Epidermal melanocyte (primary cell): ENCODE measurements around the gene LRP5.
"Not testable (repeated sequence)": the region's sequence is repeated elsewhere in the genome, so short reads cannot be mapped to it uniquely, and the experiment has no call there.

Experiments used
- DNase-seq: peaks from one replicate; pipeline ENCODE4 v3.0.0; 2011; ENCODE audit warnings: low spot score; ENCODE audit not compliant: insufficient read length

Gene LRP5

DNA sequence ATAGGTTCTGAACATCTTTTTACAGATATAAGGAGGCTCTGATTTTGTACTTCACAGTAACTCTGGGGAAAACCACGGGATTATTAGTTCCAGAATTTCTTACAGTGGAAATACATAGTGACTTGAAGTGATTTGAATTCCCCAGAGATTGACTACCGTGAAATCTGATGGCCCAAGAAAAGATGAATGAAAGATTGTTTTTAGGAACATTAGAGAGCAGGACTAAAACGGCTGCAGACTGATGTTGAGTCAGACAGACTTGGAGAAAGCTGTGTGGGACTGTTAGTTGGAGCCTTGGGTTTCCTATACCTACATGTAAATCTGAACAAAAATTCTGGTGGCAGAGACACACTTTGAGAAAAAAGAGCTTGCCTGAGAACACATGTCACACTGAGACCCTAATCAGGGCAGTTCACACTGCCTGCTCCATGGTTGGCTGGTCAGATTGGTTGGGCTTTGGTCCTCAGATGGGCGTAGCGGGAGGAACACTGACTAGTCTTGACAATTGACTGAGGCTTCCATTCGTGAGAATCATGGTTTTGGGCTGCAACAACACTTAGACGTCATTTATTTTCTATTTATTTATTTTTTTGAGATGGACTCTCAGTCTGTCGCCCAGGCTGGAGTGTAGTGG lies 154.9 kb downstream of the LRP5 start:
- DNase-seq, result no peak

DNA sequence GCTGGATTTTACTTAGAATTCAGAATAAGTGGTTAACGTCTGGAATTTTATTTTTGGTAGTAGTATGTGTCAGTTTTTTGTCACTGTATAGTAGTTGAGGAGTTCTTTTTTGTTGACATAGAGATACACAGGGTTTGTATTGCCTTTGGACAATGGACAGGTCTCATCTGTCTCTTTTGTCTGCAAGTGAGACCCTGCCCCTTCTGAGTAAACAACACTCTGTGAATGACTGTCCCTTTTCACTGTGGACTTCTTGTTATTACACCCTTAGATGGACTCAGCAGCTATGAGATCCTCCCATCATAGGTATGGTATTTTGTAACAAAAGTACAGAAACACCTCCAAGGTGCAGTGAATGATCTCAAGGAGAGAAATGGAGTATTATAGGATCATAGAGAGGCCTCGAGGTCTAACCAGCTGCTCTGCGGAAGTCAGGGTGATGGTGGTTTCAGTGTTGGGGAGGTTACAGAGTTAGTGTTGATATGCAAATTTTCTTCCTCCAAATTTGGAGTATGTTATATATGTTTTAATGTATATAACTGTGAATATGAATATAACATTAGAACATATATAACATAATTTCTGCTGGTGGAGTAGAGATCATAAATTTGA lies 155.9 kb downstream of the LRP5 start:
- no peak for DNase-seq

DNA sequence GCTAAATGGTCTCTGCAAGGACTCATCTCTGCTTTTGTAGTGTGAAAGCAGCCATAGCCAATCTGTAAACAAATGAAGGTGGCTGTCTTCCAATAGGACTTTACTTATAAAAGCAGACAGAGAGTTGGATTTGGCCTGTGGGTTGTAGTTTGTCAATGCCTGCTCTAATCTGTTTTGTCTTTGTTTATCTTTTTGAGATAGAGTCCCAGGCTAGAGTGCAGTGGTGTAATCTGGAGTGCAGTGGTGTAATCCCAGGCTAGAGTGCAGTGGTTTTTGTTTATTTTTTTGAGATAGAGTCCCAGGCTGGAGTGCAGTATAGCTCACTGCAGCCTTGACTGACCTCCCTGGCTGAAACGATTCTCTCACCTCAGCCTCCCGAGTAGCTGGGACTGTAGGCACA lies 156.7 kb downstream of the LRP5 start:
- no peak for DNase-seq

DNA sequence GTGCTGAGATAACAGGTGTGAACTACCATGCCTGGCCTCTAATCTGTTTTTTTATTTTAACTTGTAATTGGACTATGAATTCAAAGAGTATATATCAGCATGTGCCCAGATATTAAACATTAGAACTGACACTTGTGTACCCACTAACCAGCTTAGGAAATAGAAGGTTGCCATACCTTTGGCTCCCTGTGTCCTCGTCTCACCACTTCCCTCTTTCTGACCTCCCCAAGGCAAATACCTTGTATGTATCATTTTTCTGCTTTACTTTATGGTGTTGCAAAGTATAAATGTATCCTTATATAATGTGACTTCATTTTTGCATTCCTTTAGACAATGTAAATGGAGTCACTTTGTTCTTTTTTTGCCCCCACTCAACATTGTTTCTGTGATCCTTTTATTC lies 157.3 kb downstream of the LRP5 start:
- no peak for DNase-seq

DNA sequence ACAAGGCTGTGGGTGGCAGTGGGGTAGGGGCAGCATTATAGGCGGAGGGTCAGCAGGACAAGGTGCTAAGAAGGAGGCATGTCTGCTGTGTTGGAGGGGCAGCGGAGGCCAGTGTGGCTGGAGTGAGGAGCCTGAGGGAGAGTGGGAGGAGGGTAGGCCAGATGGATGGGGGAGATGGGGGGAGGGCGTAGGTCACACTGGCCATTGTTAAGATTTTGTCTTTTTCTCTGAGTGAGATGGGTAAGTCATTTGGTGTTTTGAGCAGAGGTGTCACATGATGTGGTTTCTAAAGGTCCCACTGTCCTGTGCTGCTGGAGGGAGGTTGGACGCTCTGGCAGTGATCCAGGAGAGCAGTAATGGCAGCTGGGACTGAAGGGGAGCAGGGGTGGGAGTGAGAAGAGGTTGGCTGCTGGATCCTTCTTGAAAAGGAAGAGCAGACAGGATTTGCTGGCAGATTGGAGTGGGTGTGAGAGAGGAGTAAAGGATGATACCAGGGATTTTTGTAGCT lies 158.0 kb downstream of the LRP5 start:
- no peak for DNase-seq

DNA sequence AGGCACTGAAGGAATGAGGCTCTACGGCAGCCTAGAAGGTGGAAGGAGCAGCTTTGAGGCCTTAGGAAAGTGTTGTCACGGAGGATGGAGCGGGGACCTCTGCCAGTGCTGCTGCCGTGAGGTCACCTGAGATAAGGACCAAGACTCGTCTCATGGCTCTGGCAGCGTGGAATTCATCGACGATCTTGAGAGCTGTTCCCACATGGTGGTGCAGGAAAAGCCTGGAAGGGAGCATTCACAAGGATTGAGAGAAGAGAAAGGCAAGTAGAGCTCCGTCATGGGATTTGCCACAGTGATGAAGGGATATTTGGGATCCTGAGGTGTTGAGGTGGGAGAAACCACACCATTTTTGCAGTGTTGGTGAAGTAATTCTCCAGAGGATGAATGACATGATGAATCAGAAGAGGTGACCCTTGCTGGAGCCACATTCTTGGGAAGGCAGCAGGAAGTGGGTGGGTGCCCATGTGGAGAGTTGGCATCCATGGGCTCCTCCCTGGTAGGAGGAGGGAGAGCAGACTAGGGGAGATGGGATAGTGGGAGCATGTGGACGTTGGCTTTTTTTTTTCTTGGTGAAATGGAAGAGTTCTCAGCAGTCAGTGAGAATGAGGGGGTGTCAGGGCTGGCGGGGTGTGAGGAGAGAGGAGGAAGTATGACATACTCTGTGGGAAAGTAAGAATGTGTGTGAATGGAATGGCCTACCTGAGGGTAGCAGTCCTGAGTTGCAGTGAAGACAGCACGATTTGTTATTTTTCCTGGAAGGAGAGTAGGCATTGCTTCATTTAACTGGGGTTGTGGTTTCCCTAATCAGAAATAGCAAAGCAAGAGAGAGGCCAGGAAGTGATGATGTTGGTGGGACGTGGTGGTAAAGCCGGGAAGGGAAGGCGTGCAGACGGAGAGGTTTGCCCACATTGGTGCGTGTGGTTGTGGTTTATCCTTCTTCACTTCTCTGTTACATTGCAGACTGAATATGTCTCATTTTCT lies 159.3 kb downstream of the LRP5 start:
- no peak for DNase-seq

DNA sequence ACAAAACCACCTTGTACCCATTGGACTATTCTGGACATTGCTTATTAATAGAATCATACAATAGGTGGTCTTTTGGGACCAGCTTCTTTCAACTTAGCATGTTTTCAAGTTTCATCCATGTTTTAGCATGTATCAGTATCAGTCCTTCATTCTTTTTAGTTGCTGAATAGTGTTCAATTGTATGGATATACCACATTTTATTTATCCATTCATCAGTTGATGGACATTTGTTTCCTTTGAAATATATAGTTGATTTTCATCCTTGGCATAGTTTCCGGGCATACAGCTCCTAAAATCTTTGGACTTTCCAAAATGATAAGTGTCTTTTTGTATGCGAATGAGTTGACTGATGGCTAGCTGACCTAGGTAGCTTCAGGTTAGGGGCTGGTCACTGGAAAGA lies 160.4 kb downstream of the LRP5 start:
- DNase-seq, result no peak

DNA sequence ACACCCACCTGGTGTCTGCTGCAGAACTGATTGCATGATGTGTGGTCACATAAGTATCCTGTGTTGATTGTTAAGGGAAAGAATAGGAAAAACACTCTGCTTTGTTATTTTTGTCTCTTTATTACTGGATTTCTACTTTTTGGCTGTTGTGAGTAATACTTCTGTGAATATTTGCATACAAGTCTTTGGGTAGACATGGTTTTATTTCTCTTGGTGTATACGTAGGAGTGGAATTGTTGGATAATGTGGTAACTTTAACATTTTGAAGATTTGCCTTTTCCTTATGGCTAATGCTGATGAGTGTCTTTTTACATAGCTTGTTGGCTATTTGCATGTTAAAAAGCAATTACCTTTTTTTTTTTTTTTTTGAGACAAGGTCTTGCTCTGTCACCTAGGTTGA lies 161.3 kb downstream of the LRP5 start:
- no peak for DNase-seq

DNA sequence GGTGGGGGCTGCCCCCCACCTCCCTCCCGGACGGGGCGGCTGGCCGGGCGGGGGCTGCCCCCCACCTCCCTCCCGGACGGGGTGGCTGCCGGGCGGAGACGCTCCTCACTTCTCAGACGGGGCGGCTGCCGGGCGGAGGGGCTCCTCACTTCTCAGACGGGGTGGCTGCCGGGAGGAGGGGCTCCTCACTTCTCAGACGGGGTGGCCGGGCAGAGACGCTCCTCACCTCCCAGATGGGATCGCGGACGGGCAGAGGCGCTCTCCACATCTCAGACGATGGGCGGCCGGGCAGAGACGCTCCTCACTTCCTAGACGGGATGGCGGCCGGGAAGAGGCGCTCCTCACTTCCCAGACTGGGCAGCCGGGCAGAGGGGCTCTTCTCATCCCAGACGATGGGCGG lies 163.2 kb downstream of the LRP5 start:
- DNase-seq, result not testable (repeated sequence)

DNA sequence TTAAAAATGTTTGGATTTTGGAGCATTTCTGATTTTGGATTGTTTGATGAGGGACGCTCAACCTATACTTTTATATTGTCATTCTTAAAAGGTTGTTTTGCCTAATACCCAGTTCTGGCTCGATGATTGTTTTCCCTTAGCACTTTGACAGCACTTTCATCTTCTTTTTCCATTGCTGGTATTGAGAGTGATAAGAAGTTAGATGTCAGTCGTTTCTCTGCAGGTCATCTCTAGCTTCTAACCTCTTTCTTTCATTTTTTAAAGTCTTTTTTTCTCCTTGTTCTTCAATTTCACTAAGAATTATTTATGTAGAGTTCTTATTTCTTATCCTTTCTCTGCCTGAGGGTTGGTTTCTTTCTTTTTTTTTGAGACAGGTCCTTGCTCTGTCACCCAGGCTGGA lies 167.0 kb downstream of the LRP5 start:
- DNase-seq, result no peak

DNA sequence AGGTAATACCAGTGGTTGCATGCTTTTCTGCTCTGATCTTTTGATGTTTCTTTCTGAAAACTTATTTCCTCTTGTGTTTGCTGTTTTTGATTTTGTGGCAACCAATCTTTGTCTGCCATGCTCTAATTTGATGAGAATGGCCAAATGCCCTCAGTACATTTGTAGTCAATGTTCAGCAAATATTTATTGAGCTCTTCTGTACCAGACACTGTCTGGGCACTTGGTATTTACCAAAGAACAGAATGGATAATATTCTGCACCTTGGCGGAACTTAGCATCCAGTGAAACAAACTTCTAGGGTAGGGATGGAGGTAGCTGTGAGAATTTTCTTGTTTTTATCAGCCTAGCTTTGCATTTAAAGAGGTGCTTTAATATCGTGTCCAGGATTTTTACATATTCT lies 167.8 kb downstream of the LRP5 start:
- DNase-seq, result no peak

DNA sequence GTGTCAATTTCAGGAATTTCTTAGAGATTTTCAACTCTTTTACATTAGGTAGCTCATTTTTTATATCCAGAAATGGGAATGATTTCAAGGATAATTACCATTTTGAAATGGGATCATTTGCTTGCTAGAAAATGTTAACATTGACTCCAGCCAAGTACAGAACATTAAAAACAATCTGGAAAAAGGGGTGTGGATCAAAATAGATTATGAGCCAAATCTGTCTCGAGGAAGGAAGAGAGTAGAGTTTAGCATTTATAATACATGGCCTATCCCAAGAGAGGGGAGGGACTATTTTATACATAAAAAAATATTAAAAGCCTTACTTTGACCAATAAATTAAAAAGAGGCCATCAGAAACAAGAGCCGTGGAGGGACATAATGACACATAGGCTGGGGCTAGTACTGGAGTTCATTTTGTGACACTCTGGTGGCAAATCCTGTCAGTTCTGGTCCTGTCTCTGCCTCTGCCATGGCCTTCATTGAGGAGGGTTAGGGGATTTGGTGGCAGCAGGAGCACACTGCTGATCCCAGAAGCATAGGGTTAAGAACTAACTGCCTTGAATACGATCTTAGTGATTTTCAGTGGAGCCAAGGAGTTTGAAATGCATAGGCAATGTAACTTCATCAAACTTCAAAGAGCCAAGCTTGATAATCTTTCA lies 168.6 kb downstream of the LRP5 start:
- DNase-seq, result no peak

DNA sequence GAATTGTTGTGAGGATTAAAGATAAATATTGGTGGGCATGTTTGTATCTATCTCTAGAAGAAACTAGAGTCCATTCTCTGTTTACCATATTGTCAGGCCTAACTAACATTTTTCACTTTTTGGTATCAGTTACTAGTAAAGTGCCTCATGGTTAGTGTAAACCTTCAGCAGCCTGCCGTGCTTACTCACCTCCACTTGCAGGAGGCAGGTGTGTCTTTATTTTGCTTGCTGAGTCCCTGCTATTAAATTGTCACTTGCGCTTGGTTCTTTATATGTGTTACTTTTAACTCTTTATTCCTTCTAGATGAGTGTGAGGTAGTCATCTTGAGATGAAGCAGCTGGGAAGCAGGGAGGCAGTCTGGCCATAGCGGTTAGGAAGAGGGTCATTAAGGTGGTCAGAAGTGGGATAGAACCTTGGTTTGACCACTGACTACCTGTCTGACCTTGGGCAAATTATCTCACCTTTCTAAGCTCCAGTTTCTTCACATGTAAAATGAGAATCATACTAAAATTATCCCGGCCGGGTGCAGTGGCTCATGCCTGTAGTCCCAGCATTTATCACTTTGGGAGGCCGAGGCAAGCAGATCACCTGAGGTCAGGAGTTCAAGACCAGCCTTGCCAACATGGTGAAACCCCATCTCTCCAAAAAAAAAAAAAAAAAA lies 169.3 kb downstream of the LRP5 start:
- DNase-seq, result no peak

DNA sequence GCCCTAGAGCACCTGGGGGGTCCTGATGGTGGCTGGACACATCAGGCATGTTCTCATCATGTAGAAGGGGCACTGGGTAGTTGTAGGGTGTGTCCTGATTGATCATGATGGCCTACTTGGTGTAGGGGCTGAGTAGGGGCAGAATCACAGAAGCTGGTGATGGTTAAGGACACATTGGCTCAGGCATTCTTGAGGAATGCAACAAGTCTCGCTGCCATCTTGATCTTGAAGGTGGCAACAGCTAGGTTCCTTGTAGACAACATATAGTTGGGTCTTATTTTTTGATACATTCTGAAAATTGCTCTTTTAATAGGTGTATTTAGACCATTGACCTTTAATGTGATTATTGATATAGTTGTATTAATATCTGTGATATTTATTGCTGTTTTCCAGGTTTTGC lies 176.2 kb downstream of the LRP5 start:
- DNase-seq, result no peak

DNA sequence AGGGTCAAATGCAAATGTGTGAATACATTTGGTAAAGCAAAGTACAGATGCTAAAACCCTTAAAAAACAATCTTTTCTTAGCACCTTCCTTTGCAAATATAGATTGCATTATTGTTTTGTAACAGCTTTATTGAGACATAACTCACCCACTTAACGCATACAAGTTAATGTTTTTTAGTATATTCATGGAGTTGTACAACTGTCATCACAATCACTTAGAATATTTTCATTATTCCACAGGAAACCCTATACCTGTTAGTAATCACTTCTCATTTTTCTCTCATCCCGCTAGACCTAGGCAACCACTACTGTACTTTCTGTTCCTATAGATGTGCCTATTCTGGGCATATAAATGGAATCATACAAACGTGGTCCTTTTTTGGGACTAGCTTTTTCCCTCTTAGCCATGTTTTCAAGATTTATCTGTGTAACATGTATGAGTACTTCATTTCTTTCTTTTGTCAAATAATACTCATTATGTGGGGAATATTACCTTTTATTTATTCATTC lies 182.9 kb downstream of the LRP5 start:
- DNase-seq, result no peak

DNA sequence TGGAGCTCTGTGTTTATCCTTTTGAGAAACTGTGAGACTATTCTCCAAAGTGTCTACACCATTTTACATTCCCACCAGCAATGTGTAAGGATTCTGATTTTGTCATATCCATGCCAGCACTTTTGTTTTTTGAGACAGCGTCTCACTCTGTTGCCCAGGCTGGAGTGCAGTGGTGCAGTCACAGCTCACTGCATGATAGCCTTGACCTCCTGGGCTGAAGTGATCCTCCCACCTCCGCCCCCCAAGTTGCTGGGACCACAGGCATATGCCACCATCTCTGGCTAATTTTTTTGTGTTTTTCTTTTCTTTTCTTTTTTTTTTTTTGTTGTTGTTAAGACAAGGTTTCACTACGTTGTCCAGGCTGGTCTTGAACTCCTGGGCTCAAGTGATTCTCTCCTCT lies 183.5 kb downstream of the LRP5 start:
- no peak for DNase-seq

DNA sequence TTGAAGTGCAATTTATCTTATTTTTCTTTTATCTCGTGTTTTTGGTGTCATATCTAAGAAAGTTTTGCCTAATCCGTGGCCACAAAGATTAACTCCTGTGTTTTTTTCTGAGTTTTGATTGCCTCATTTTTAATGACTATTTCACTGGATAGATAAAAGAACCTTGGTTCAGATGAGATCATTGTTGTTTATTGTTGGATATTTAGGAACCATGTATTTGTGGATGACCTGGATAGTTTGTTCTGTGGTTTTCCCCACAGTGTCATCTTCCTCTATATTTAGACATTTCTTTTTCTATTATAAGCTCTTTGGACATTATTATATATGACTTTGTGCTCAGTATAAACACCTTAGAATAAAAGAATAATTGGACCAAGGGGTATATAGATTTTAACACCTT lies 185.4 kb downstream of the LRP5 start:
- no peak for DNase-seq

DNA sequence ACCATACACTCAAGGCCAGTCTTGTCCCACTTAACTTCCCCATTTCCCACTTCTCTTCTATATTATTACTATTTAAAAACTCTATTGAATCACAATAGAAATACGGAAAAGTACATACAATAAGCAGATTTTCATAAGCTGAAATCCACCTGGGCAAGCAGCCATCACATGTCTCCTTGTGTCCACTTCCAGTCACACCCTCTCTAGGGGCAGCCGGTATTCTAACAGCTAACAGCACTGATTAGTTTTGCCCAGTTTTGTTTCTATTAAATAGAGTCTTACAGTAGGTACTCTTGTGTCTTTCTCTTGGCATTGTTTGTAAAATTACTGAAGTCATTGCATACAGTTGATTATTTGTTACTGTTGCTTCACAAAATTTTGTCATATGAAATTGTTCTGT lies 185.9 kb downstream of the LRP5 start:
- DNase-seq, result no peak
